Activated T-helper 2 cell treated with anti-CD3 and anti-CD28 coated beads, Interferon-gamma antibody, Interleukin-2, Interleukin-4, amounts not matched to agents 10 μg/mL and 5 μg/mL and 100 μg/mL, durations not matched to agents 14 hours and 24 hours and 36 hours (primary cell): ENCODE measurements around the gene XIAP. TPM values are rescaled to one million over a fixed set of nuclear protein-coding genes. Genes with fewer than 3 reads are reported as not detected.
A peak's percentile ranks its signal among the peaks of the same experiment; 100 is the strongest.
"Not testable (repeated sequence)": the region's sequence is repeated elsewhere in the genome, so short reads cannot be mapped to it uniquely, and the experiment has no call there.

ENCODE experiments used
- DNase-seq: peaks from one replicate; pipeline ENCODE4 v3.0.0; 2021; ENCODE audit warnings: low spot score
- H3K27ac Mint-ChIP-seq: one replicate; pipeline ENCODE4 v1.8.0; 2021; ENCODE audit warnings: mixed read lengths
- H3K27me3 Mint-ChIP-seq: one replicate; pipeline ENCODE4 v1.8.0; 2021; ENCODE audit warnings: low read depth, mixed read lengths
- H3K36me3 Mint-ChIP-seq: one replicate; pipeline ENCODE4 v1.8.0; 2021; ENCODE audit warnings: low read depth, mixed read lengths
- H3K4me1 Mint-ChIP-seq: one replicate; pipeline ENCODE4 v1.8.0; 2021; ENCODE audit warnings: low read depth, mixed read lengths
- H3K4me3 Mint-ChIP-seq: one replicate; pipeline ENCODE4 v1.8.0; 2021; ENCODE audit warnings: low read depth, mild to moderate bottlenecking, moderate library complexity, mixed read lengths
- H3K9me3 Mint-ChIP-seq: one replicate; pipeline ENCODE4 v1.8.0; 2021; ENCODE audit warnings: mixed read lengths
- intact Hi-C: fragments of 100-400 bp; cut with micrococcal nuclease; formaldehyde crosslinking; loops from one replicate; pipeline ENCODE4 v1.15.1; 2023
- total RNA-seq: library from RNA; stranded (reverse); gene quantifications from 2 replicates; pipeline ENCODE4 v1.2.3, GENCODE V29; 2022

Gene XIAP
- total RNA-seq, result 32.7 and 33.4 TPM in 2 replicates

DNA sequence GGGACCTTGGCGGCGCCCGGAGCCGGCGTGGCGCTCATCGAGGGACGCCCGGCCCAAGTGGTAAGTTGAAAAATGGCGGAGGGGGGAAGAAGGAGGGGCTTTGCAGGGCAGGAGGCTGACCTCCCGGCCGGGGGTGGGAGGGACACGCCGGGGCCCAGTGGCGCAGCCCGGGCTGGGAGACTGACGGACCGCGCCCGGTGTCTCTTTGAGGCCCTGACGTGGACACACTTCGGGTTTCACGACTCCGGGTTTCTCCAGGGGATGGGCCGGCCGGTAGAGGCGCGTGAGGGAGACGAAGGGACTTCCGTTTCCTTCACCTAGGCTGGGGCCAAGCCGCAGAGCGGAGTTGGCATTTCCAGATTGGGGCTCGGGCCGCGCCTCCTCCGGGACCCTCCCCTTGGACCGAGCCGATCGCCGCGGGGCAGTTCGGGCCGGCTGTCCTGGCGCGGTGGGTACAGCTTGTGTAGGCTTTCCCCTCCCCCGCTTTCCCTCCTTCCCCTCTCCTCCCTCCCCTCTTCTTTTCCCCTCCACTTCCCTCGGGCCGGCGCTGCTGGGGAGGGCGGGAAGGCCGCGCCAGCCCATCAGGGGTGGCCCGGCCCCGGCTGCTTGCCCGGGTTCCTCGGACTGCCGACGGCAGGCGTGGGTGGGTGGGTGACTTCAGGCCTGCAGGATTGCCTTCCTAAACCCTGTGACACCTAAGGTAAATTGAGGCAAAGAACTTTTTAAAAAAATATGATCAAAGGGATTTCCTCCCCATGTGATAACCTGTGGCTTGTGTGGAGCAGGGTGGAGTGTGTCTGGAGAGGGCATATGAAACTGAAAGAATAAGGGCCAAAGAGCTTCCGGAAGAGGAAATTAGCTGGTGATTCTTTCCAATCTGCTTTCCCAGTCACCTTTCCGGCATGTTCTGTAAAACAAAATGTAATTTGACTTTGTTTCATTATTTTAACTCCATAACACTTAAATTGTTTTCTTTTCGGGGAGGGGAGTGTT, at the start of gene XIAP:
XIAP (plus strand) TSS at position 208 of the 993 bp plus-strand sequence. CDS start 25,610 bp downstream, outside the sequence.
- H3K27me3 Mint-ChIP-seq, result no peaks in the 10 kb centered on the region

GRCh38 chrX:123814343-123814742, 45.5 kb upstream of the XIAP start:
- DNase-seq, result no peak
- intact Hi-C loops, result no loop called here
- H3K4me3 Mint-ChIP-seq, result no peak overlapping the region
- no peak overlapping the region for H3K27ac Mint-ChIP-seq
- no peaks in the 10 kb centered on the region for H3K9me3 Mint-ChIP-seq
- H3K4me1 Mint-ChIP-seq, result no peaks in the 10 kb centered on the region
- H3K27me3 Mint-ChIP-seq, result no peaks in the 10 kb centered on the region
- H3K36me3 Mint-ChIP-seq, result no peaks in the 10 kb centered on the region

More for the DNA sequence above, at the start of gene XIAP:
- Mint-ChIP-seq H3K36me3 (peaks cover 13% of the 10 kb centered on the region), H3K4me3 (peak within 1 kb of the TSS; percentile 84), H3K27ac (peak within 1 kb of the TSS; percentile 84), H3K9me3 (no peaks in the 10 kb centered on the region), H3K4me1 (peaks cover 9% of the 10 kb centered on the region)
- intact Hi-C loops, result loop anchor here (1.0 to 10.0 kb wide), 5 partner anchors 9 to 485 kb away; partner anchors contain the start of gene SH2D1A
- peak; percentile 63 for DNase-seq

GRCh38 chrX:123814934-123815394, 44.9 kb upstream of the XIAP start:
- intact Hi-C loops, H3K4me3 Mint-ChIP-seq, H3K27ac Mint-ChIP-seq, H3K9me3 Mint-ChIP-seq, H3K27me3 Mint-ChIP-seq, H3K4me1 Mint-ChIP-seq, H3K36me3 Mint-ChIP-seq, DNase-seq: not testable (repeated sequence)

DNA sequence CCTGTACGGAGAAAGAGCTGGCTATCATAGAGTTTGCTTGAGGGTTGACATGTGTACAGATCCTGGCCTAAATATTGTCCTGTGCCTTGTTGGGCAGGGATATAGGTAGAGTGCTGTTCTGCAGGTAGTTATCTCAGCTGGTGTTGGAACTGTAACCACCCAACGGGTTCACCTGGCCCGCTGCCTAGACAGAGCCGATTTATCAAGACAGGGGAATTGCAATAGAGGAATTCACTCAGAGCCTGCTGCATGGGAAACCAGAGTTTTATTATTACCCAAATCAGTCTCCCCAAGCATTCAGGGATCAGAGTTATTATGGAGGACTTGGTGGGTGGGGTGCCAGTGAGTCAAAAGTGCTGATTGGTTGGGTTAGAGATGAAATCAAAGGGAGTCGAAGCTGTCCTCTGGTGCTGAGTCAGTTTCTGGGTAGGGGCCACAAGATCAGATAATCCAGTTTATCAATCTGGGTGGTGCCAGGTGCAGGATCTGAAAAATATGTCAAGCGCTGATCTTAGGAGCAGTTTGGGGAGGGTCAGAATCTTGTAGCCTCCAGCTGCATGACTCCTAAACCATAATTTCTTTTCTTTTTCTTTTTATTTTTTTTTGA, 42.5 kb upstream of the XIAP start:
- H3K36me3 Mint-ChIP-seq, result no peaks in the 10 kb centered on the region

DNA sequence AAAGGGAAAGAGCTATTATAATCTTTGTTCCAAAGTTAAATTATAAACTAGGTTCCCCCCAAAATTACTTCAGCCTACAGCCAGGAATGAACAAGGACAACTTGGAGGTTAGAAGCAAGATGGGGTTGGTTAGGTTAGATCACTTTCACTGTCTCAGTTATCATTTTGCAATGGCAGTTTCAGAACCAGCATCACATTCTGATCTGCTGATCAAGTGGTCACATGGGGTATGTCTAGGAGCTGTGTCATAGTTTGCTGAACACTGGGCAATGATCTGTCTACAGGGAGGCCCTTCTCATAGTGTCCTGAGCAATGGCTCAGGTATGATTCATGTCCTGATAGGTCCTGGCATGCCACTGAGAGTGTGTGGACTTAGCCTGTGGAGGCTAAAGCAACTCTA, 41.6 kb upstream of the XIAP start:
- H3K27ac Mint-ChIP-seq, result no peak overlapping the region
- DNase-seq, result no peak
- no peaks in the 10 kb centered on the region for H3K4me1 Mint-ChIP-seq
- intact Hi-C loops, result no loop called here
- no peaks in the 10 kb centered on the region for H3K27me3 Mint-ChIP-seq
- no peaks in the 10 kb centered on the region for H3K36me3 Mint-ChIP-seq
- no peaks in the 10 kb centered on the region for H3K9me3 Mint-ChIP-seq
- H3K4me3 Mint-ChIP-seq, result no peak overlapping the region

More for the DNA sequence above, 42.5 kb upstream of the XIAP start:
- Mint-ChIP-seq H3K27me3 (no peaks in the 10 kb centered on the region), H3K4me3 (no peak overlapping the region), H3K9me3 (no peaks in the 10 kb centered on the region), H3K27ac (no peak overlapping the region), H3K4me1 (no peaks in the 10 kb centered on the region)
- no peak for DNase-seq
- intact Hi-C loops, result no loop called here

- no peaks in the 10 kb centered on the region for H3K27me3 Mint-ChIP-seq
- intact Hi-C loops, result no loop called here
- H3K36me3 Mint-ChIP-seq, result no peaks in the 10 kb centered on the region
- peaks cover 2% of the 10 kb centered on the region for H3K4me1 Mint-ChIP-seq
- no peaks in the 10 kb centered on the region for H3K9me3 Mint-ChIP-seq
- H3K4me3 Mint-ChIP-seq, result no peak overlapping the region
- no peak overlapping the region for H3K27ac Mint-ChIP-seq
- no peak for DNase-seq
These were observed 36.9 kb upstream of the XIAP start for GRCh38 chrX:123822965-123823364.

DNA sequence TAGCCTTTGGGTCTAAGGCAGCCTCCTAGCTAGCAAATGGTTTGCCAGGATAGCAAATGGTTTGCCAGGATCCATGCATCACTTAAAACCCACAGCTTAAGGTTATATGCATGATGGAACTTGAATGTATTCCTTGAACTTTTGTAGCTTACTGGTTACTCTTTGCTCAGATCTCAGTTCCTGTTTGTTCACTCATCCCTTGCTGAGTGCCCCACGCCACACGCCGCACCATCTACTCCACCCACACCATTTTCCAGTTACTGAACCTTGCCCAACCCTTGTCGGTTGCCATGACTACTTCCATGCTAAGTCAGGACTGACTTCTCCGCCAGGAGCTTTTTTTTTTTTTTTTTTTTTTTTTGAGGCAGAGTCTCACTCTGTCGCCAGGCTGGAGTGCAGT, 29.5 kb upstream of the XIAP start:
- intact Hi-C loops, result loop anchor here (5.0 to 10.0 kb wide), 3 partner anchors 132 to 384 kb away; partner anchors contain the start of gene STAG2
- no peaks in the 10 kb centered on the region for H3K36me3 Mint-ChIP-seq
- H3K4me1 Mint-ChIP-seq, result no peaks in the 10 kb centered on the region
- peak overlapping the region; percentile 38 for H3K27ac Mint-ChIP-seq
- no peak overlapping the region for H3K4me3 Mint-ChIP-seq
- DNase-seq, result no peak
- H3K27me3 Mint-ChIP-seq, result peaks cover 7% of the 10 kb centered on the region
- no peaks in the 10 kb centered on the region for H3K9me3 Mint-ChIP-seq

GRCh38 chrX:123833387-123833786, 26.5 kb upstream of the XIAP start:
- Mint-ChIP-seq H3K27ac (no peak overlapping the region), H3K4me1 (peaks cover 3% of the 10 kb centered on the region), H3K9me3 (no peaks in the 10 kb centered on the region)

DNA sequence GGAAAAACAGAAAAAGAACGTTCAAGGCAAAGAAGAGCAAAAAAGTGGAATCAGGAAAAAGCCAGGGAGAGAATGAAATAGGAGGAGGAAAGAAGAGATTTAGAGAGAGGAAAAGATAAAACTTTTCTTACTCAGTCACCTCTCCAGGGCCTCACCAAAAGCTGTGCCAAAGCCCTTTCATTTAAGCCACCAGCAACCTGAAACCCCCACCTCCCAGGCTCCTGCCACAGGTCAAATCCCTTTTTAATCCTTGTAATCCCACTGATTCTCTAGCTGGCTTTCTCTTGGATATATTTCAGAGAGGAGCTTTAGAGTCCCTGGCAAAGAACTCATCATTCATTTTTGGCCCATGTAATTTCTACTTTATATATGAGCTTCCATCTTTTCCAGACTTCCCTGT, 25.7 kb upstream of the XIAP start:
- H3K4me3 Mint-ChIP-seq, result no peak overlapping the region
- no peak for DNase-seq
- H3K9me3 Mint-ChIP-seq, result no peaks in the 10 kb centered on the region
- peaks cover 8% of the 10 kb centered on the region for H3K27me3 Mint-ChIP-seq
- intact Hi-C loops, result loop anchor here (5.0 to 10.0 kb wide), 3 partner anchors 128 to 381 kb away; partner anchors contain the start of gene STAG2
- no peak overlapping the region for H3K27ac Mint-ChIP-seq
- H3K4me1 Mint-ChIP-seq, result peaks cover 3% of the 10 kb centered on the region
- H3K36me3 Mint-ChIP-seq, result no peaks in the 10 kb centered on the region

More at GRCh38 chrX:123833387-123833786, 26.5 kb upstream of the XIAP start:
- intact Hi-C loops, result loop anchor here (2.0 to 10.0 kb wide), 4 partner anchors 45 to 381 kb away; partner anchors contain the start of gene STAG2
- Mint-ChIP-seq H3K36me3 (no peaks in the 10 kb centered on the region), H3K27me3 (peaks cover 8% of the 10 kb centered on the region), H3K4me3 (no peak overlapping the region)
- peak; percentile 36 for DNase-seq

- Mint-ChIP-seq H3K27ac (no peak overlapping the region), H3K4me1 (peaks cover 3% of the 10 kb centered on the region), H3K4me3 (no peak overlapping the region), H3K9me3 (no peaks in the 10 kb centered on the region), H3K27me3 (peaks cover 8% of the 10 kb centered on the region), H3K36me3 (no peaks in the 10 kb centered on the region)
- intact Hi-C loops, result loop anchor here (10.0 kb wide), 2 partner anchors 229 to 379 kb away; no protein-coding TSS in a partner anchor
- no peak for DNase-seq
These were observed 24.0 kb upstream of the XIAP start for GRCh38 chrX:123835661-123836371.

DNA sequence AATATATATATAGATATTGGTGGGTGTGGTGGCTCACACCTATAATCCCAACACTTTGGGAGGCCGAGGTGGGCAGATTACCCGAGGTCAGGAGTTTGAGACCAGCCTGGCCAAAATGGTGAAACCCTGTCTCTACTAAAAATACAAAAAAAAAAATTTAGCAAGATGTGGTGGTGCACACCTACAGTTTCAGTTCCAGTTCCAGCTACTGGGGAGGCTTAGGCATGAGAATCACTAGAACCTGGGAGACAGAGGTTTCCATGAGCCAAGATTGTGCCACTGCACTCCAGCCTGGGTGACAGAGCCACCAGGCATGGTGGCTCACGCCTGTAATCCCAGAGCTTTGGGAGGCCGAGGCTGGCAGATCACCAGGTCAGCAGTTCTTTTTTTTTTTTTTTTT, 14.7 kb upstream of the XIAP start:
- H3K36me3 Mint-ChIP-seq, intact Hi-C loops, H3K9me3 Mint-ChIP-seq, H3K4me1 Mint-ChIP-seq, H3K4me3 Mint-ChIP-seq, DNase-seq, H3K27me3 Mint-ChIP-seq, H3K27ac Mint-ChIP-seq: not testable (repeated sequence)

GRCh38 chrX:123846577-123847038, 13.2 kb upstream of the XIAP start:
- no peak overlapping the region for H3K27ac Mint-ChIP-seq
- no peak overlapping the region for H3K4me3 Mint-ChIP-seq
- no peak for DNase-seq
- intact Hi-C loops, result no loop called here
- H3K27me3 Mint-ChIP-seq, result no peaks in the 10 kb centered on the region
- no peaks in the 10 kb centered on the region for H3K36me3 Mint-ChIP-seq
- no peaks in the 10 kb centered on the region for H3K9me3 Mint-ChIP-seq
- H3K4me1 Mint-ChIP-seq, result peaks cover 5% of the 10 kb centered on the region
